ENCODE measurements around the gene ADCK1. TPM values are rescaled to one million over a fixed set of nuclear protein-coding genes. Genes with fewer than 3 reads are reported as not detected.

ADCK1 gene
- total RNA-seq, 2 experiments from 2014 or later = 7.1 to 8.7 TPM

GRCh38 chr14:77869340-77869739 is 69.4 kb downstream of the ADCK1 start:
- DNase-seq = no peak
- ChIA-PET CTCF (no interaction called here), POLR2A (no interaction called here)
- no peak overlapping the region for H3K4me3 ChIP-seq (ENCODE audit: low read length)
- H3K4me1 ChIP-seq (ENCODE audit: insufficient read depth, low read length) = no peaks in the 10 kb centered on the region
- H3K27me3 Mint-ChIP-seq = no peaks in the 10 kb centered on the region
- intact Hi-C loops (cut with DNase I, micrococcal nuclease) = no loop called here
- TF ChIP-seq CTCF (IDR thresholded peaks at IDR 0.05) = no peak
- H3K4me3 Mint-ChIP-seq = no peak overlapping the region
- no peaks in the 10 kb centered on the region for H3K36me3 ChIP-seq (ENCODE audit: insufficient read depth, low read length)
- H3K27ac ChIP-seq (ENCODE audit: low read depth in 1 of 2, low read length in 2 of 2) = no peak overlapping the region
- no peak for ATAC-seq (ENCODE audit: poor library complexity)
- H3K36me3 Mint-ChIP-seq (ENCODE audit: low read depth) = peaks cover 53% of the 10 kb centered on the region
- no peaks in the 10 kb centered on the region for H3K27me3 ChIP-seq (ENCODE audit: control insufficient read depth in 1 of 2, insufficient read depth in 2 of 2, low read length in 2 of 2)
- H3K9me3 ChIP-seq (ENCODE audit: control insufficient read depth in 1 of 2, insufficient read depth in 1 of 2, low read length in 2 of 2) = peaks cover 0 to 6% of the 10 kb centered on the region in 2 experiments
- peaks cover 2% of the 10 kb centered on the region for H3K9me3 Mint-ChIP-seq
- no peaks in the 10 kb centered on the region for H3K4me1 Mint-ChIP-seq (ENCODE audit: low read depth)
- H3K27ac Mint-ChIP-seq = no peak overlapping the region

- H3K27me3 ChIP-seq (ENCODE audit: control insufficient read depth in 1 of 2, insufficient read depth in 2 of 2, low read length in 2 of 2) = no peaks in the 10 kb centered on the region
- H3K27ac ChIP-seq (ENCODE audit: low read depth in 1 of 2, low read length in 2 of 2) = no peak overlapping the region
- H3K27me3 Mint-ChIP-seq = no peaks in the 10 kb centered on the region
- ChIA-PET CTCF (no interaction called here), POLR2A (interaction anchor here (0.7 kb wide), 1 partner anchor 11 kb away, joined by 3 read pairs; no protein-coding TSS in a partner anchor)
- peaks cover 0 to 15% of the 10 kb centered on the region in 2 experiments for H3K9me3 ChIP-seq (ENCODE audit: control insufficient read depth in 1 of 2, insufficient read depth in 1 of 2, low read length in 2 of 2)
- ATAC-seq (ENCODE audit: poor library complexity) = no peak
- no peaks in the 10 kb centered on the region for H3K36me3 ChIP-seq (ENCODE audit: insufficient read depth, low read length)
- no peaks in the 10 kb centered on the region for H3K4me1 Mint-ChIP-seq (ENCODE audit: low read depth)
- H3K4me3 ChIP-seq (ENCODE audit: low read length) = no peak overlapping the region
- DNase-seq = no peak
- H3K27ac Mint-ChIP-seq = no peak overlapping the region
- TF ChIP-seq CTCF (IDR thresholded peaks at IDR 0.05) = no peak
- H3K4me1 ChIP-seq (ENCODE audit: insufficient read depth, low read length) = no peaks in the 10 kb centered on the region
- no peak overlapping the region for H3K4me3 Mint-ChIP-seq
- intact Hi-C loops (cut with DNase I, micrococcal nuclease) = no loop called here
- peaks cover 58% of the 10 kb centered on the region for H3K36me3 Mint-ChIP-seq (ENCODE audit: low read depth)
- no peaks in the 10 kb centered on the region for H3K9me3 Mint-ChIP-seq
Observed at GRCh38 chr14:77870646-77871045, 70.7 kb downstream of the ADCK1 start.

- H3K4me1 Mint-ChIP-seq (ENCODE audit: low read depth) = no peaks in the 10 kb centered on the region
- Histone ChIP-seq H3K4me3 (ENCODE audit: low read length) (no peak overlapping the region), H3K4me1 (ENCODE audit: insufficient read depth, low read length) (no peaks in the 10 kb centered on the region), H3K27me3 (ENCODE audit: control insufficient read depth in 1 of 2, insufficient read depth in 2 of 2, low read length in 2 of 2) (no peaks in the 10 kb centered on the region), H3K9me3 (ENCODE audit: control insufficient read depth in 1 of 2, insufficient read depth in 1 of 2, low read length in 2 of 2) (peaks cover 0 to 15% of the 10 kb centered on the region in 2 experiments), H3K27ac (ENCODE audit: low read depth in 1 of 2, low read length in 2 of 2) (no peak overlapping the region), H3K36me3 (ENCODE audit: insufficient read depth, low read length) (no peaks in the 10 kb centered on the region)
- no peak for TF ChIP-seq CTCF (IDR thresholded peaks at IDR 0.05)
- H3K4me3 Mint-ChIP-seq = no peak overlapping the region
- ATAC-seq (ENCODE audit: poor library complexity) = no peak
- no peak for DNase-seq
- POLR2A ChIA-PET = no interaction called here
- no peaks in the 10 kb centered on the region for H3K9me3 Mint-ChIP-seq
- H3K27ac Mint-ChIP-seq = no peak overlapping the region
- intact Hi-C loops (cut with DNase I, micrococcal nuclease) = no loop called here
- CTCF ChIA-PET = no interaction called here
- H3K27me3 Mint-ChIP-seq = no peaks in the 10 kb centered on the region
- peaks cover 58% of the 10 kb centered on the region for H3K36me3 Mint-ChIP-seq (ENCODE audit: low read depth)
Observed at GRCh38 chr14:77872152-77872551, 72.2 kb downstream of the ADCK1 start.
